Measurements from ENCODE around the gene ZBTB21.
"Not testable (repeated sequence)": the region's sequence is repeated elsewhere in the genome, so short reads cannot be mapped to it uniquely, and the experiment has no call there.

The ZBTB21 gene

DNA sequence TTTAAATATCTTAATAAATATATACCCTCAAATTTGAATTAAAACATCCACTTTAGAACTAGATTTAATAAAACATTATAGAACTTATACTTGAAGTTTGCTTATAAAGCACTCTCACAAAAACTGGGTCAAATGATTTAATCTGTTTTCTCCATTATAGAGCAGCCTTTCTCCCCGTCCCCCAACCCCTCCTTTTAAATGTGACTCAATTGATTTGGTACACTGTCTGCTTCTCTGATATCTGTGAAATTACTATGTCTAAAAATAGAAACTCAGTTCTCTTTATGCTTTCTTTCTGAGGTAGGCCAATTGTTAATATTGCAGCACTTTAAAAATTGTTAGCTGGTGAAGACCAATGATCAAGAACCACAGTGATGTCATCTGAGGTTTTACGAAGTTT lies 6.9 kb upstream of the ZBTB21 start:
- no peak for DNase-seq

DNA sequence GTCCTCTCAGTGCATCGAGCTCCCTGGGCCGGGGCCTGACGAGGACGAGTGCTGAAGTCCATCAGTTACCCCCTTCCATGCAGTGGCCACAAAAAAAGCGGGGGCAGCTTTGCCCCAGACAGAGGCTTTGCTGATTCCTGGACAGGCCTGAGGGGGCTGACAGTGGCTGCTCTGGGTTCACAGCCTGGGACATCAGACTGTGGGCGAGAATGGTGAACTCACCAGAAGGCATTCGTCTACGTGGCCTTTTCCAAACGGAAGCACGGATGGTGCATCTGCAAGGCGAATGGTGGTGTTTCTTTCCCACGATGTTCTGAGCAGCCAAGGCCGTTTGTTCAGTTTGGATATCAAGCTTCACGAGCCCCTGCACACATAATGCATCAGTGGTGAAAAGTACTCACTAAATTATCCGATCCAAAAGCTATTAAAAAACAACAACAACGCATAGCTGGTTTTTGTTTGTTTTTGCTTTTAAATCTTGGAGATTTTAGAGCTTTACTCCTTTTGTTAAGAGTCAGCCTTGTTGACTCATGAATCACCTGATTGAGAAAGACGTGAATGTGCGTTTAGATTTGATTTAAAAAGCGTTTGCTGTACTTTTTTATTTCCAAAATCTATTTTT lies 6.3 kb upstream of the ZBTB21 start:
- no peak for DNase-seq

DNA sequence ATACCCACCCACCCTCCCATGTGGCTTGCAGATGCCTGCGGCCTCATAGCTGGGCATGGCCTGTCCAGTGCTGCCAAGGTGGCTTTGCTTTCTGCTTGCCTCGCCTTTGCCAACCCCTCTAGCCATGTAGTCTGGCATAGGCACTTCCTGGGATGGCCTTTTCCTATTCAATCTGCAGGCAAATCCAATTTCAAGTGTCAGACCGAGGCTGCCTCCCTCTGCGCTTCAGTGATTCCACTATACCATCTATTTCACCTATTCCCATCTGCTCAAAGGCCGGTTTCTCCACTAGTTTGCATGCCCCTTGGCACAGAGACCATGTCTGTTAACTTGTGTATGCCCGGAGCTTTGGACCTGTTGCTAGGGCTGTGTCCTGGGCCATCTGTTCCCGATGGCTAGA lies 3.8 kb upstream of the ZBTB21 start:
- no peak for DNase-seq

DNA sequence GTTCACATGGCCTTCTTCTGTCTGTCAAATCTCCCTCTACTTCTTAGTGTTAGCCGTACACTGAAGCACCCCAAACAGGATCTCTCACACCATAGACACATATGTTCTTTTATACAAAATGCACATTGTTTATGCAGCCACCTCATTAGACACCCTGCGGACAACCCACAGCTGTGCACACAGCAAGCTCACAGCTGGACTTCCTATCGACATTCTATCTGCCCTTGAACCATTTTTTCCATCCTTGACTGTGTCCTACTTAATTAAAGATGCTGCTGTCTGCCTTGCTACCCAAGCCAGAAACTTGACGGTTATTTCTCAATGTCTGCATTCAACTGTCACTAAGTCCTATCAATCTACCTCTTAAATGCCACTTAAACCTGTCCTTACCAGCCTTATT lies 3.2 kb upstream of the ZBTB21 start:
- DNase-seq = no peak

DNA sequence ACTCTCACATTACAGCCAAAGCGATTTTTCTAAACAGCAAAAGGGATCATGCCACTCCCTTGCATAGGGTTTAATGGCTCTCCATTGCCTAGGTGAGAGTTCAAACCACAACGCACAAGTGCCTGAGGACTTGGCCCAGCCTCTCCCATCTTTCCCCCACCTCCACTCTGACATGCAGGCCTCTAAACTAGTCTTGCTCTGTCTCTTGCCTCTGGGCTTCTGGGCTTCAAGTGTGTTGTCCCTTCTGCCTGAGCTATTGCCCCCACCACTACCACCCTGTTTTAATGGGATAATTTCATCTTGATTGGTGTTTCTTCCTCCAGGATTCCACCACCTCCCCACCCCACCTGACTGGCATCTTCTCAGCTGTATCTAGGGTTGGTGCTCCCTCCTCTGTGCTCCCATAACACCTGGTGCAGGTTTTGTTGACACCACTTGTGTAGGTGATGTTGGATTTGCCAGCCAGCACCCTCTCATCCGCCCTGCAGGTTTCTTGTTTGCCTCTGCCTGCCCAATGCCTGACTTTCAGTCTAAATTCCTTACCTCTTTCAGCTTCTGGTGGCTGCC lies 2.7 kb upstream of the ZBTB21 start:
- no peak for DNase-seq

DNA sequence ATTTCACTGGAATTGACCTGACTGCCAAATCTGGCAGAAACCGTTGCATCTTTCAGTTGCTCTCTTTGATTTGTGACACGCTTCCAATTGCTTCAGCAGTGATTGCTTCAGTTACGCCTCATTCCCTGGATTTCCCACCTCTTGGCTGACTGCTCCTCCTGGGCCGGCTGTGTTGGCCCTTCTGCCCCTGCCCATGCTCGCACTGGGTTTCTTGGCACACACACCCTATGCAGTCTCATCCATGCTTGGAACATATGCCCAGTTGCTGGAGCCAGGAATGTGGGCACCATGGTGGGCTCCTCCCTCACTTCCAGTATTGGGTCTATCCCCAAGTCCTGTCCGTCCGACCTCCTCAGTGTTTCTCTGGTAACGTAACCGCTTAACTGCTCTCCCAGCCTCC lies 2.2 kb upstream of the ZBTB21 start:
- no peak for DNase-seq

DNA sequence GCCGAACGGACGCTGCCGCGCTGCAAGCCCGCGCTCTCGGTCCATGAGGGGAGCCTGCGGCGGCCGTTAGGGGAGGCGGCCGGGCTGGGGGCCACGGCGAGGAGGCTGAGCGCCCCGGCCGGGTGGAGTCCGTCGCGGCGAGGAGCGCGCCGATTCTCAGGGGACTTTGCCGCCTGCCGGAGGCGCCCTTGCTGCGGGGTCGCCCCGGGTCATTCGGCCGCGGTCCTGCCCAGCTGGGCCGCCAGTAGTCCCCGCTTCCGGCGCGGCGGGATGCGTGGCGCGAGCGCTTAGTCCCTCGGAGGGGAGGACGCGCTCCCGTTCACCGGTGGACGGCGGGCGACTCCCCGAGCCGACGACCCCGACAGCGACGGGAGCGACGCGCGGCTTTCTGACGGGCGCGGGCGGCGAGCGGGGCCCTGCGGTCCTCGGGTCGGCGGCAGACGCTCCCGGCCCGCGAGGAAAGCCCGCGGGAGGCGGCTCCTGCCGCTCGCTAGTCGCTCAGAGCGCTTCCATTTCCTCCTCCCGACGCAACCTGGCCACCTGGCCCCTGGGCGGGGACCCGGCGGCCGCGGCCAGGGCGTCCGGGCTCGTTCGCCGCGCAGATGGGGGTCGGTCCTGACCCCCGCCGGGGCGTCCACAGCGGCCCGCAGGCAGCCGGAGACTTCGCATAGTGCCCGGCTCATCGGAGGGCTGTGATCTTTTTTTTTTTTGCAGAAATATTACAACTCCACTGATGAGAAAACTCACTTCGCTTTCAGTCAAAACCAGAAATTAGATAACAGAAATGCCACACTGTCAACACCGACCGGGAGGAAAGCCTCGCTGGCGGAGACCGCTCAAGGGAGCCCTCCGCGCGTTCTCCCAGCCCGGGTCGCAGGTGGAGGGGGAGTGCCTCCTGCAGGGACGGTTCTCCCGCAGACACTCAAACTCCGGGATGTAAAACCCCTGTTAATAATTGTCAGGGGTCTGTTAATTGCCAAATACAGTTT lies 641 bp upstream of the ZBTB21 start:
- no peak for DNase-seq

DNA sequence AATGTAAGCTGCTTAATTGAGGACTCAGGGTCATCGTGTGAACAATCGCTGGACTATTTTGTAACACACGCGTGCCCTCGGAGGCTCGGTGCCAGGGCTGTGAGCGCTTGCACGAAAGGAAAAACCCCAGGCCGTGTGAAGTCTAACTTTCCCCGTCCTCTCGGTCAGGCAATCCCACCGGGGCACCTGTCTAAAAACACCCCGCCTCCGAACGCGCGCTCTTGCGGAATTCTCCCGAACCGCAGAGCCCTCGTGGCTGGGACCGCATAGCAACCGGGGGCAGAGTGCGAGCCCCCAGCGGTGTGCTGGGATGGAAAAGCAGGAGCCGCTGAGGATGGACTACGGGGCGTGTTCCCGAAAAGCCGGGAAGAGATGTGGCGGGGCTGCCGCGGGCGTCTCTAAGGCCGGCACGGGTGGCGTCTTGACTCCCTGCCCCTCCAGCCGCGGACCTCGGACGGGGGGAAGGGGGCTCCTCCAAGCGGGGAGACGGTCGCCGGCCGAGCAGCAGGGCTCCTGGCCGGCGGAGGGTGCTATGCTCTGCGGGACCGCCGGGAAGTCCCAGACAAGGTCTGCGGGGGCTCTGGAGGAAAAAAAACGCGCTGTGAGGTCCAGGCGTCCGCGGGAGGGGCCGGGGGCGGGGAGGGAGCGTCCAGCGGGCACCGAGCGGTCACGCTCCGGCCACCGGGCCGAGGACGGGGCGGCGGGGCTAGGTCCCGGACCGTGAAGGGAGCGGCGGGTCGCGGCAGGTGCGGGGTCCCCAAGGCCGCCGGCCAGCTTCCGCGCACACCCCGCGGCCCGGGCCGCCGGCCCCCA lies 936 bp downstream of the ZBTB21 start:
- peak; percentile 45 for DNase-seq

DNA sequence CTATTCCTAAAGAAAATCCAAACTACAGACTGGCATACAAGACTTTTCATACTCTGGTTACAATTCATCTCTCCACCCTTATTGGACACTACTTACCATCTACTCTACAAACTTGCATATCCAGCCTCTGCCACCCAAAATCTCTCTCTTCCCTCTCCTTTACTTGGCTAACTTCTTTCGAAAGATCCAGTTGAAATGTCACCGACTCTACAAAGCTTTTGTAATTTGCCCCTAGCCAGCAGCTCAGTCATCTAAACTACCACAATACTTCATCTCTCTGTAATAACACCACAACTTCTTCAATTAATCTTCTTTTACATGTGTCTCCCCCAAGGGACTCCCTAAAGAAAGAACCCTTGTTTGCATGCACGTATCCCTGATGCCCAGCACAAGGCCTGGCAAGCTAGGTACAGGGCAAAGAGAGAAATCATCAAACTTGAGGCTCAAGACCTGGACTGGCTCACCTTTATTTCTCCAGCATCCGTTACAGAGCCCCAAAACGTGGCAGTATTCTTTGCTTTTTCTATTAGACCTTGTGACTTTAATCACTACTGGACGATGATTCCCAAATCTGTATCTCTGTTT lies 2.7 kb downstream of the ZBTB21 start:
- DNase-seq = no peak

DNA sequence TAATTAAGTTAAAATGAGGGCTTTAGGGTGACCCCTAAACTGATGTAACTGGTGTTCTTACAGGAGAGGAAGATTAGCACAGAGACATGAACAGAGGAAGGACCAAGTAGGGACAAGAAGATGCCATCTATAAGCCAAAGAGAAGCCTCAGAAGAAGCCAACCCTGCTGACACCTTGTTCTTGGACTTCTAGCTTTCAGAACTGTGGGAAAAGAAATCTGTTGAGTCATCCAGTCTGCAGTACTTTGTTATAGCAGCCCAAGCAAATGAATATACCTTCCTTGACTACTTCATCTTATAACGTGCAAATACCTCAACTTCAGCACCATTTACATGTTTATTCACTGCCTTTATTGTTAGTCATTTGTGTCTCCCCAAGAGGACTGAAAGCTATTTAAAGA lies 3.4 kb downstream of the ZBTB21 start:
- no peak for DNase-seq

DNA sequence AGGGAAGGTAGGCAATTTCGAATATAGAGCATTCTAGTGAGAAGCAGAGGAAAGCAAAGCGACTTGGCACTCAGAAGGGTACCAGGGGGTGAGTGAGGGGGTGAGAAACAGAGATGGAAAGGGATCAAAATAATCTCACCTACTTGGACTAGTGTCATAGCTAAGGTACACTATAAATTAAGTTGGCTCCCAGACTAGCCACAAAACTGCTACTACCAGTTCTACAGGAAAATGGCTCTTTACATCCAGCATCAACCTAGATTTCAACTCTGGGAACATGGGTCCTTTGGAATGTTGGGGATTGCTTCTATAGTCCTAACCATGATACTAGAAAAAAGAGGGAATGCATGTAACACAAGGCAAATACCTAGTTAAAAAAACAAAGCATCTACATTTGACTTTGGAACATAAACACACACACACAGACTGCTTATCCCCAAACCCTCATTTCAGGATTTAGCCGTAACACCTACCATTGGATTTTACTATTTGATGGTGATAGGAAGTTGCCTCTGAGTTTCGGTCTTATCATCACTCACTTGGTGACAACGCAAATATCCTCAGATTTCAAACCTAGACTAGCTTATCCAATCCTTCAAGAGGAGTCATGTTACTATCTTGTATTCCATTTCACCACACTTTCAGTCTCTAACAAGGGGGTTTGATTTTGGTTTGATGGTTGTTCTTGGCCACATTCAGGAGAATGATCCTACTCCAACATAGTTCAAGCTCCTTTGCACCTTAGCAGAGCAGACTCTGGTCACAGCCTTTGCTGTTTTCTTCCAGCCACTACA lies 5.6 kb downstream of the ZBTB21 start:
- no peak for DNase-seq

DNA sequence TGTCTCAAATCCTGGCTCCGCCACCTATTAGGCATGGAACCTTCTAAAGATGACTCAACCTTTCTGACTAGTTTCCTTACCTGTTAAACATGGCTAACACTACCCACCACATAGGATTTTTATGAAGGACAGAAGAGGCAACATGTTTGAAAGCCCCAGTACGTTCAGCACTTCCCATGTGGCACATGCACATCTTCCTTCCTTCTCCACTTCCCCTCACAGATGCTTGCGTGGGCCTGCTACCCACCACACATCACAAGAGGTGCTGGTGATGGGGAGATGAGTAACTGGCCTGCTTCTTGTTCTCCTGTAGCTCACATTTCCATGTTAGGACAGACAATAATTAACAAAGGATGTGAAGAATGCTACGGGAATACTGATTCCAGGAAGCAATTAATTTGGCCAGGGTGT lies 7.1 kb downstream of the ZBTB21 start:
- DNase-seq = no peak

DNA sequence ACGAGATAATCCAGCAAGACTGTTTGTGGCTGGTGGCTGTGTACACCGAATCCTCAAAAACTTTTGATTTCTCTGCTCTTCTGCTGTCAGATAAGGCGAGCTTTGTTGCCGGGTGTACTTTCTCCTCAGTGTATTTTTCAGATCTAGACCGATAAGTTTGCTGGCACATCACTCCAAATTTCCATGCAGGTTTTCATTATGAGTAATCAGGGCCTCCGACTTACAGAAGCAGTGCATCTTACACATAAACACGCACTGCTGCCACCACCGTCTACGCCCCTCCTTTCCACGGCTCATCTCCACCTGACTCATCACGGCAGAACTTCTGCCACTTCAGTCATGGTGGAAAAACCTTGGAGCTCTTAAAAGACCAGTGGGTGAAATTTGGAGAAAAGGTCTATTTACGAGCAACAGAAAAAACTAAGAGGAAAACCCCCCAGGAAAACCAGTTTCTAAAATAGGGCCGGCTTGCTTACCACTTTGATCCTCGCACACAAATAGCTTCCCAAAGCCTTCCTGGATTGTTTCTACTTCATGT lies 7.7 kb downstream of the ZBTB21 start:
- no peak for DNase-seq

DNA sequence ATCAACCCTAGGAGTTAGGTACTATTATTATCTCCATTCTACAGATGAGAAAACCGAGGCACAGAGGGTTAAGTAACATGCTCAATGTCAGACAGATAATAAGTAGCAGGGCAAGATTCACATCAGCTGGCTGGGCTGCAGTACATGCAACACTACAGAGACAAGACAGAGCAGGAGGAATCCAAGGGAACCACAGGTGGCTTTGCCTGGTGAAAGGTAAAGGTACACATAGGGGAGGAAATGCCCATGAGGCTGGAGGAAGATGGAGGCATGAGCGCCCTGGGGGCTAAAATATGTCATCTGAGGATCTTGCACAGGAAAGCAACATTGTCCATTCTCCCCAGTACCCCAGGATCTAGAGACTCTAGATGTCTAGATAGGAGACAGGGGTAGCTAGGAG lies 8.4 kb downstream of the ZBTB21 start:
- no peak for DNase-seq

DNA sequence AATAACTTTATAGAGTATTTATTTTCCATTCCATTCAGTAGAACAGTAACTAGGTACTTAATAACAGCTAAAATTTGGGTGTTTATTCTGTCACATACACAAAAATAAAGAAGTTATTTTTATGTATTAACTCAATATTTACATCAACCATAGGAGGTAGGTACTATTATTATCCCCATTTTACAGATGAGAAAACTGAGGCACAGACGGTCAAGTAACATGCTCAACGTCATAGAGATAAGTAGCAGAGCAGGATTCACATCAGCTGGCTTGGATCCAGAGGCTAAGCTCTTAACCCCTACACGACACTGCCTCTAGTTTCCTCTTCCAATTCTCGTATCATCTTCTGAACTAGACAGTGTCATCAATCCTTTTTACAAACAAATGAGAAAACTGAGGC lies 9.3 kb downstream of the ZBTB21 start:
- no peak for DNase-seq

DNA sequence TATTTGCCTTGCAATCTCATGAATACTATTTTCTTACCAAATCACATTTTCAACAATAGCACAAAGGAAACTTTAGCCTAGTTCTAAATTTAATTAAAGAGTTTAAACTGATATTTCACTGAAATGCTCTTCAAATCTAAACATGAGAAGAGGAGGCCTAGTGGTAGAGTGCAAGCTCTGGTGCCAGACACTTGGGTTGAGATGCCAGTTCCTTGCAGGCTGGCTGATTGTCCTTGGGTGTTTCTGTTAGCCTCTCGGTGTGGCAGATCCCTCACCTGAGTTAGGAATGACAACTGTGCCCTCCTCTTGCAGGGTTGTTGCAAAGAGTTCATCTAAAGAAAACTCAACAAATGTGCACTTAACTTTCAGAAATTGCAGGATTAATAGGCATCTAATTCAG lies 12.5 kb downstream of the ZBTB21 start:
- DNase-seq = no peak

DNA sequence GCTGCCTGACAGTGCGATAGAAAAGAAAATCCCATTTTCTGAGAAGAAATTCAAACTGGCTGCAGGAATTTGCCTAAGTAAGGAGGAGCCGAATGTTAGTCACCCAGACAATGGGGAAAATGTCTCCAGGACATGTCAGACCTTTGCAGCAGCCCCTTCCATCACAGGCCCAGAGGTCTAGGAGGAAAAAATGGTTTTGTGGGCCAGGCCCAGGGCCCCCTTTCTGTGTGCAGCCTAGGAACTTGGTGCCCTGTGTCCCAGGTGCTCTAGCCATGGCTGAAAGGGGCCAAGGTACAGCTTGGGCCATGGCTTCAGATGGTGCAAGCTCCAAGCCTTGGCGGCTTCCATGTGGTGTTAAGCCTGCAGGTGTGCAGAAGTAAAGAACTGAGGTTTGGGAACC lies 14.6 kb downstream of the ZBTB21 start:
- DNase-seq = no peak

DNA sequence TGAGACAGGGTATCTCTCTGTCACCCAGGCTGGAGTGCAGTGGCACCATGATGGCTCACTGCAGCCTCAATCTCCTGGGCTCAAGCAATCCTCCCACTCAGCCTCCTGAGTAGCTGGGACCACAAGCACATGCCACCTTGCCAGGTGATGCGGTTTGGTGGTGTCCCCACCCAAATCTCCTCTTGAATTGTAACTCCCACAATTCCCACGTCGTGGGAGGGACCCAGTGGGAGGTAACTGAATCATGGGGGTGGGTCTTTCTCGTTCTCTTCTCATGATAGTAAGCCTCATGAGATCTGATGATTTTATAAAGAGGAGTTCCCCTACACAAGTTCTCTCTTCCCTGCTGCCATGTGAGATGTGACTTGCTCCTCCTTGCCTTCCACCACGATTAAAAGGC lies 15.5 kb downstream of the ZBTB21 start:
- DNase-seq = not testable (repeated sequence)

DNA sequence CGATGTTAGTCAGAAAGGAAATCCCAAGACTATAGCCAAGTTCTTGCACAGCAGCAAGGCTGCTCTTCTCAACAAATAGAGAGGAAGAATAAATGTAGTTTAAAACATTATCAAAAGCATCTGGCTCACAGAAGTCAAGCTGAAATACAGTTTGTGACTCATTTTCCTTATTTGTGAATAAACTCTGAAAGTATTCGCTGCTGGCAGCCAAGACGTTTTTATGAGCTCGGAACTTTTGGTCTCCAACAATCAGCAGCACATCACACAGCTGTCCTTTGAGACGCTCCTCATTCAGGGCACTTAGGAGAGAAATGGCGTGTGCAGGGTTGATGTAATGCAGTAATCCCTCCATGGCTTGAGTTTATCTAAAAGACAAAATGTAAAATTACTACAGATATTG lies 16.4 kb downstream of the ZBTB21 start:
- no peak for DNase-seq

DNA sequence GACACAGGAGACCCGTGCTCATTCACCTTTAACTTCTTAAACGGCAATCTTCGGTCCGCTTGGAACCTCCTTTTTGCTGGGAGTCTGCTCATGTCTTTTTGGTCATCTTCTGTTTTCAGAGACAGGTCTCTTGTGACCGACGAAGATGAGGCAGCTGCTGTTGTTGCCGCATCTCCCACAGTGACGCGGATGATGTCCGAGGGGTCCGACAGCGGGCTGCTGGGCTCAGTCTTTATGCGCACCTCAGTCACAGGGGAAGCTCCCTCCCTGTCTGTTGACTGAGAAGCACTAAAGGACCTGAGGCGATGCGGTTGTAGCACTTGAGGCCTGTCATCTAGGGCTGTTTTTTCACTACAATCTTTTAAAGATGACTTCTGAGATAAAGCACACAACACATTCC lies 17.6 kb downstream of the ZBTB21 start:
- DNase-seq = no peak

DNA sequence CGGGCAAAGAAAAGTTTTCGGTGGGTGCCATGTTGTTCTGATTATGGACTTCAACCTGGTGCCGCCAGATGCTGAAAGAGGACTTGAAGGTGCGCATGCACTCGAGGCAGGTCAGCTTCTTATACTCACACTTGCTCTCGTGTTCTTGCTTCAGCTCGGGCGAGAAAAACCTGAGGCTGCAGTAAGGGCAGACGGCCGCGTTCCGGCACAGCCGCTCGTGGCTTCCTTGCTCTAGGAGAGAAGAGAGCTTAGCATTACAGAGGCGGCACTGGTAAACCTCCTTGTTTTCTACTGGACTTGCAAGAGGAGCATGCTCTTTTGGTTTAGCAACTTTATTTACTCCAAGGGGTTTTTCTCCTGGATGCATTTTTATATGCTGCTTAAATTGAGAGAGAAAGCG lies 18.5 kb downstream of the ZBTB21 start:
- no peak for DNase-seq

DNA sequence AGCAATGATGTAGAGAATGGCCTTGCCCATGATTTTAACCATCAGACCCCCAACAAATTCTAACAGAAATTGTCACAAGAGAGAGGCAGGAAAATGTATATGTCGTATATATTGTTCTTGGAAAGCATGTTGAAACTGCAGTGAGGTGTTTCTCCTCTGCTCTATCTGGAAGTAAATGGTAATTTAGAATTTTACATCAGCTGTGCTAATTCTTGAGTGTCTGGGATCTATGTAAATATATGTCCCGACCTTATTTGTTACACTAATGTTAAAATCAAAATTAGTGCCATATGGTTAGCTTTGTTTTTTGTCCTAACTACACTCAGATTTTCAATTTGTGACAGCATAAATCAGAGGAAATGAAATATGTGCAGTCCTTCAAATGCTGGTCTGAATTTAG lies 20.5 kb downstream of the ZBTB21 start:
- no peak for DNase-seq

All from activated gamma-delta T cell (primary cell).